HepG2 (cell line): ENCODE results near the gene STEAP3. TPM values are rescaled to one million over a fixed set of nuclear protein-coding genes. Genes with fewer than 3 reads are reported as not detected.

Experiments used
- ATAC-seq: fragments of 200-7000 bp; cut with Tn5 transposase; 3 replicates; pipeline ENCODE4 v1.9.1; 2020; ENCODE audit warnings: mild to moderate bottlenecking, moderate library complexity
- BruUV-seq: library from RNA; stranded (reverse); fragments of 400-500 nt; replicated peaks from 2 replicates; lab custom pipeline; 2021; lab: Mats Ljungman, UMichigan
- CTCF ChIA-PET: fragments of 300-600 bp; formaldehyde crosslinking; extraction: SDS; loops from one replicate; lab custom pipeline; 2021; ENCODE audit warnings: low total read pairs, inconsistent platforms, low intra/inter-chr PET ratio; lab: Yijun Ruan, JAX
- POLR2A ChIA-PET: fragments of 350-600 bp; sonication (Branson Sonifier 250); formaldehyde crosslinking; loops from one replicate; lab custom pipeline; 2020; ENCODE audit warnings: antibody characterized with exemption, inconsistent platforms; lab: Yijun Ruan, JAX
- DNase-seq: peaks from one replicate; pipeline ENCODE4 v3.0.0-alpha.2; 2015; ENCODE audit warnings: low spot score
- FAIRE-seq: peaks from 3 replicates; lab custom pipeline; 2011; peaks lifted over from hg19 to GRCh38; lab: Jason Lieb, UNC
- H2AFZ ChIP-seq: one replicate; pipeline ENCODE4 v1.6.1; 2011; ENCODE audit warnings: low read length, inconsistent platforms
- H3K27ac ChIP-seq: fragments of 300-600 bp; 3 replicates; pipeline ENCODE4 v1.8.0; 2011; ENCODE audit warnings: mixed run types, mild to moderate bottlenecking, mixed read lengths, low read length, inconsistent platforms; ENCODE audit not compliant: insufficient read depth; ENCODE audit errors: extremely low read length
- H3K27me3 ChIP-seq, 2 experiments: fragments of 200-600 bp in 1 of 2; 2 replicates in 1 of 2; 3 replicates in 1 of 2; pipeline versions ENCODE4 v1.6.0 to v1.8.0; 2011; ENCODE audit warnings: low read length in 2 of 2, mild to moderate bottlenecking in 2 of 2, moderate library complexity in 2 of 2, inconsistent platforms in 1 of 2; ENCODE audit not compliant: insufficient read depth in 2 of 2, control insufficient read depth in 1 of 2
- H3K36me3 ChIP-seq, 2 experiments: fragments of 200-600 bp in 1 of 2; replicated peaks in 1 of 2; 2 replicates in 1 of 2; 3 replicates in 1 of 2; pipeline versions ENCODE4 v1.5.1 to v1.8.0; 2011; ENCODE audit warnings: low read length in 2 of 2, inconsistent platforms in 1 of 2; ENCODE audit not compliant: insufficient read depth in 2 of 2, control insufficient read depth in 1 of 2
- H3K4me1 ChIP-seq: 2 replicates; pipeline ENCODE4 v1.5.1; 2012; ENCODE audit warnings: low read length, inconsistent platforms; ENCODE audit not compliant: insufficient read depth
- H3K4me2 ChIP-seq: 2 replicates; pipeline ENCODE4 v1.6.0; 2011; ENCODE audit warnings: low read depth, low read length, inconsistent platforms
- H3K4me3 ChIP-seq, 3 experiments: fragments of 200-600 bp in 1 of 3; sonication (generic), shearing (Covaris generic) in 1 of 3; replicated peaks in 1 of 3; 2 replicates each; pipeline ENCODE4 v1.5.1; 2011 to 2016; ENCODE audit warnings: low read length in 3 of 3, inconsistent platforms in 2 of 3, low read depth in 2 of 3, mild to moderate bottlenecking in 2 of 3, control low read depth in 1 of 3, mixed read lengths in 1 of 3; ENCODE audit not compliant: insufficient read depth in 1 of 3
- H3K79me2 ChIP-seq: one replicate; pipeline ENCODE4 v1.6.1; 2011; ENCODE audit warnings: low read length, inconsistent platforms; ENCODE audit not compliant: insufficient read depth
- H3K9ac ChIP-seq: 2 replicates; pipeline ENCODE4 v1.6.0; 2011; ENCODE audit warnings: mild to moderate bottlenecking, low read depth, low read length, inconsistent platforms; ENCODE audit not compliant: insufficient read depth
- H3K9me3 ChIP-seq: 2 replicates; pipeline ENCODE4 v1.5.1; 2012; ENCODE audit warnings: mild to moderate bottlenecking, low read length
- H4K20me1 ChIP-seq: 2 replicates; pipeline ENCODE4 v1.6.0; 2011; ENCODE audit warnings: inconsistent platforms, mild to moderate bottlenecking, low read length, moderate library complexity; ENCODE audit not compliant: insufficient read depth
- AGO1 ChIP-seq: fragments of 200-400 bp; formaldehyde crosslinking; IDR thresholded peaks from 2 replicates; pipeline ENCODE4 v1.6.1; 2017; ENCODE audit warnings: mild to moderate bottlenecking, low read depth, low read length, moderate library complexity; ENCODE audit not compliant: poor library complexity, severe bottlenecking
- ARID3A ChIP-seq: IDR thresholded peaks from 2 replicates; pipeline ENCODE4 v1.6.1; 2012; ENCODE audit warnings: low read depth, low read length, improper control_type of control experiment
- ELF4 ChIP-seq: sonication (generic); formaldehyde crosslinking; IDR thresholded peaks from 2 replicates; pipeline ENCODE4 v1.5.0; 2020; ENCODE audit warnings: missing genetic modification reagents, mild to moderate bottlenecking, moderate library complexity, borderline replicate concordance
- EP300 ChIP-seq, 3 experiments: sonication (generic) in 1 of 3; formaldehyde crosslinking in 1 of 3; IDR thresholded peaks; 2 replicates each; pipeline versions ENCODE4 v1.5.1 to v1.6.1; 2011 to 2020; ENCODE audit warnings: low read depth in 2 of 3, low read length in 2 of 3, borderline replicate concordance in 1 of 3, improper control_type of control experiment in 1 of 3, mild to moderate bottlenecking in 1 of 3, missing genetic modification reagents in 1 of 3, moderate library complexity in 1 of 3
- HNRNPH1 ChIP-seq: fragments of 200-400 bp; formaldehyde crosslinking; optimal IDR thresholded peaks from 2 replicates; pipeline ENCODE3; 2017; ENCODE audit warnings: mild to moderate bottlenecking, low read depth, low read length
- MIER3 ChIP-seq: IDR thresholded peaks from 2 replicates; pipeline ENCODE4 v1.6.1; 2016; ENCODE audit warnings: missing compliant biosample characterization, borderline replicate concordance
- NFIB ChIP-seq: sonication (generic); formaldehyde crosslinking; IDR thresholded peaks from 2 replicates; pipeline ENCODE4 v1.9.0; 2021; ENCODE audit warnings: missing genetic modification reagents, mild to moderate bottlenecking, borderline replicate concordance
- NR2F1 ChIP-seq, 2 experiments: fragments of 450-650 bp in 1 of 2; formaldehyde crosslinking in 1 of 2; IDR thresholded peaks; 2 replicates each; pipeline versions ENCODE4 v1.5.0 to v1.6.1; 2016 to 2020; ENCODE audit warnings: mild to moderate bottlenecking in 1 of 2, missing compliant biosample characterization in 1 of 2, missing genetic modification reagents in 1 of 2, moderate library complexity in 1 of 2
- SNAI1 ChIP-seq: sonication (generic); formaldehyde crosslinking; IDR thresholded peaks from 2 replicates; pipeline ENCODE4 v1.5.0; 2020; ENCODE audit warnings: mild to moderate bottlenecking, missing genetic modification reagents, borderline replicate concordance
- ZC3H13 ChIP-seq: sonication (generic); formaldehyde crosslinking; IDR thresholded peaks from 2 replicates; pipeline ENCODE4 v1.8.1; 2023; ENCODE audit warnings: mild to moderate bottlenecking, missing genetic modification reagents, moderate library complexity
- ZNF17 ChIP-seq: sonication (generic); formaldehyde crosslinking; IDR thresholded peaks from 2 replicates; pipeline ENCODE4 v1.5.0; 2020; ENCODE audit warnings: mild to moderate bottlenecking, missing genetic modification reagents
- ZNF335 ChIP-seq: sonication (generic); formaldehyde crosslinking; IDR thresholded peaks from 2 replicates; pipeline ENCODE4 v1.4.0; 2020; ENCODE audit warnings: missing genetic modification reagents
- ZNF550 ChIP-seq: sonication (generic); formaldehyde crosslinking; IDR thresholded peaks from 2 replicates; pipeline ENCODE4 v1.4.0; 2020; ENCODE audit warnings: mild to moderate bottlenecking, missing genetic modification reagents, borderline replicate concordance
- ZNF563 ChIP-seq: sonication (generic); formaldehyde crosslinking; IDR thresholded peaks from 2 replicates; pipeline ENCODE4 v1.8.0; 2022; ENCODE audit warnings: mild to moderate bottlenecking, moderate library complexity, missing genetic modification reagents
- ZNF577 ChIP-seq: sonication (generic); formaldehyde crosslinking; IDR thresholded peaks from 2 replicates; pipeline ENCODE4 v1.4.0; 2020; ENCODE audit warnings: mild to moderate bottlenecking, low read depth, missing genetic modification reagents, borderline replicate concordance
- WGBS: methylation state at CpG from one replicate; pipeline ENCODE4 v1.1.6; 2017; ENCODE audit warnings: low lambda C conversion rate; 5-methylcytosine and 5-hydroxymethylcytosine counted together
- in situ Hi-C: cut with HindIII; loops from 2 replicates; pipeline ENCODE4 v1.10.0; 2017; ENCODE audit warnings: low pct_unique_long_range_greater_than_20kb; ENCODE audit not compliant: extremely low pct_ligation_motif_present
- intact Hi-C: fragments of 100-400 bp; cut with micrococcal nuclease; formaldehyde crosslinking; loops from one replicate; pipeline ENCODE4 v1.10.0; 2022; ENCODE audit not compliant: unreplicated experiment
- polyA plus RNA-seq, 8 experiments: library from polyadenylated mRNA; depleted of rRNA in 3 of 8; stranded (reverse) in 7 of 8; unstranded in 1 of 8; fragments of >200 nt; fragmentation: Illumina TruSeq in 4 of 8; extraction: Trizol in 4 of 8; gene quantifications; 2 replicates each; pipeline versions ENCODE4 v1.2.1 to v1.2.3, GENCODE V29; 2011 to 2016; ENCODE audit warnings: low read depth in 4 of 8, missing spikeins in 1 of 8, mixed read lengths in 1 of 8; ENCODE audit not compliant: insufficient read depth in 1 of 8
- total RNA-seq, 5 experiments: library from RNA; depleted of rRNA; stranded (reverse); fragments of >200 nt; fragmentation: Illumina TruSeq; extraction: Trizol; gene quantifications; 2 replicates each; pipeline ENCODE4 v1.2.3, GENCODE V29; 2016; ENCODE audit warnings: low read depth in 1 of 5
- TF ChIP-seq, protein P1 (sequence below): sonication (generic); formaldehyde crosslinking; IDR thresholded peaks from 2 replicates; pipeline ENCODE4 v1.5.0; 2020; ENCODE audit warnings: mild to moderate bottlenecking, missing genetic modification reagents, borderline replicate concordance

STEAP3 gene
- total and polyA plus RNA-seq, 2 of the 13 experiments (the other 11 are each of a cell fraction or from before 2014, with no cell fraction given) = 7.3 to 21.1 TPM

- no peak for TF ChIP-seq ZNF550 (CRISPR knock-in tag)
- TF ChIP-seq ZNF335 (CRISPR knock-in tag) = no peak
- TF ChIP-seq ZNF17 (CRISPR knock-in tag) = no peak
- no peak for TF ChIP-seq NR2F1 (CRISPR knock-in tag; IDR thresholded peaks at IDR 0.05)
- TF ChIP-seq NFIB (CRISPR knock-in tag) = no peak
- no peak for TF ChIP-seq AGO1
These were observed 3.7 kb downstream of the STEAP3 start (continued) for GRCh38 chr2:119227346-119227745.

- DNase-seq (no peak), FAIRE-seq (no peak), ATAC-seq (no peak)
- Histone ChIP-seq H3K27me3 (0 out of 5 replicates have a peak, but pooled peaks cover 0 to under 1% of the 10 kb centered on the region in 2 experiments), H3K36me3 (0 out of 5 replicates have a peak, but pooled peaks cover 0 to 4% of the 10 kb centered on the region in 2 experiments), H3K79me2 (no peaks in the 10 kb centered on the region), H3K9ac (no peak overlapping the region), H4K20me1 (no peaks in the 10 kb centered on the region), H3K4me1 (peaks cover 26% of the 10 kb centered on the region), H3K27ac (no peak overlapping the region), H3K9me3 (no peaks in the 10 kb centered on the region), H3K4me3 (no peak overlapping the region), H3K4me2 (no peak overlapping the region), H2AFZ (no peak overlapping the region)
- in situ Hi-C loops (no loop called here), intact Hi-C loops (no loop called here)
- CTCF ChIA-PET = no interaction called here
- WGBS = 97% methylated on average over 4 of the region's 5 CpGs
- POLR2A ChIA-PET = interaction anchor here (0.7 kb wide), 1 partner anchor 9 kb away, joined by 3 read pairs; no protein-coding TSS in a partner anchor
- BruUV-seq = no TSS peak
- TF ChIP-seq SNAI1 (CRISPR knock-in tag) = no peak
- TF ChIP-seq, protein P1, sequence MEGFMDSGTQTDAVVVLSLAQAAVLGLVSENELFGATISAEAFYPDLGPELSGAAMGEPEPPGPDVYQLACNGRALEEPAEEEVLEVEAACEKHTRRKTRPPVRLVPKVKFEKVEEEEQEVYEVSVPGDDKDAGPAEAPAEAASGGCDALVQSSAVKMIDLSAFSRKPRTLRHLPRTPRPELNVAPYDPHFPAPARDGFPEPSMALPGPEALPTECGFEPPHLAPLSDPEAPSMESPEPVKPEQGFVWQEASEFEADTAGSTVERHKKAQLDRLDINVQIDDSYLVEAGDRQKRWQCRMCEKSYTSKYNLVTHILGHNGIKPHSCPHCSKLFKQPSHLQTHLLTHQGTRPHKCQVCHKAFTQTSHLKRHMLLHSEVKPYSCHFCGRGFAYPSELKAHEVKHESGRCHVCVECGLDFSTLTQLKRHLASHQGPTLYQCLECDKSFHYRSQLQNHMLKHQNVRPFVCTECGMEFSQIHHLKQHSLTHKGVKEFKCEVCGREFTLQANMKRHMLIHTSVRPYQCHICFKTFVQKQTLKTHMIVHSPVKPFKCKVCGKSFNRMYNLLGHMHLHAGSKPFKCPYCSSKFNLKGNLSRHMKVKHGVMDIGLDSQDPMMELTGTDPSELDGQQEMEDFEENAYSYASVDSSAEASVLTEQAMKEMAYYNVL (CRISPR knock-in tag) = no peak
- no peak for TF ChIP-seq HNRNPH1
- TF ChIP-seq ARID3A = no peak
- no peak for TF ChIP-seq ZNF563 (CRISPR knock-in tag)
- no peak for TF ChIP-seq MIER3
- no peak for TF ChIP-seq ZNF577 (CRISPR knock-in tag)
- no peak for TF ChIP-seq EP300 (IDR thresholded peaks at IDR 0.05; ENCODE audit: low read depth in 2 of 2, low read length in 2 of 2)
- TF ChIP-seq EP300 (CRISPR knock-in tag; IDR thresholded peaks at IDR 0.05; ENCODE audit: borderline replicate concordance) = no peak
- TF ChIP-seq ZC3H13 (CRISPR knock-in tag) = no peak
- TF ChIP-seq ELF4 (CRISPR knock-in tag) = no peak
These were observed 4.5 kb downstream of the STEAP3 start for GRCh38 chr2:119228136-119228535.
